ENCODE measurements around the gene HMGN1. TPM values are rescaled to one million over a fixed set of nuclear protein-coding genes. Genes with fewer than 3 reads are reported as not detected.

HMGN1 gene
- polyA plus RNA-seq, 3 donors from 2014 or later, result 191 to 322 (median 247) TPM

- DNase-seq, result no peak
- Mint-ChIP-seq H3K36me3 (no peaks in the 10 kb centered on the region), H3K4me3 (no peak overlapping the region), H3K9me3 (no peaks in the 10 kb centered on the region), H3K4me1 (no peaks in the 10 kb centered on the region), H3K27ac (no peak overlapping the region), H3K27me3 (ENCODE audit: low read depth in 3 of 3) (peaks cover 3 to 13% (median 6%) of the 10 kb centered on the region in 3 donors)
These were observed 10.5 kb upstream of the HMGN1 start for GRCh38 chr21:39359382-39359781.

- peaks cover 9 to 20% (median 13%) of the 10 kb centered on the region in 3 donors for H3K27me3 Mint-ChIP-seq (ENCODE audit: low read depth in 3 of 3)
- no peaks in the 10 kb centered on the region for H3K9me3 Mint-ChIP-seq
- H3K4me1 Mint-ChIP-seq, result peaks cover 9 to 11% of the 10 kb centered on the region in 2 donors
- no peak for DNase-seq
- no peak overlapping the region for H3K27ac Mint-ChIP-seq
- H3K36me3 Mint-ChIP-seq, result no peaks in the 10 kb centered on the region
- H3K4me3 Mint-ChIP-seq, result no peak overlapping the region
These were observed 4.4 kb upstream of the HMGN1 start for GRCh38 chr21:39353295-39353694.

GRCh38 chr21:39350094-39351005, 1.5 kb upstream of the HMGN1 start:
- no peak for DNase-seq
- peak overlapping the region; percentile 93 to 96 (median 95) for H3K4me3 Mint-ChIP-seq
- H3K27me3 Mint-ChIP-seq (ENCODE audit: low read depth in 3 of 3), result peaks cover 9 to 27% (median 15%) of the 10 kb centered on the region in 3 donors
- peaks cover 4% of the 10 kb centered on the region in 3 donors for H3K36me3 Mint-ChIP-seq
- peaks cover 31 to 41% of the 10 kb centered on the region in 2 donors for H3K4me1 Mint-ChIP-seq
- H3K9me3 Mint-ChIP-seq, result no peaks in the 10 kb centered on the region
- H3K27ac Mint-ChIP-seq, result peak overlapping the region; percentile 81 to 97 (median 96)

GRCh38 chr21:39349211-39350093, 564 bp upstream of the HMGN1 start:
- peak; percentile 95 to 96 (median 95) for DNase-seq
- H3K9me3 Mint-ChIP-seq, result no peaks in the 10 kb centered on the region
- H3K27me3 Mint-ChIP-seq (ENCODE audit: low read depth in 3 of 3), result peaks cover 9 to 30% (median 13%) of the 10 kb centered on the region in 3 donors
- H3K36me3 Mint-ChIP-seq, result peaks cover 7 to 9% (median 8%) of the 10 kb centered on the region in 3 donors
- peak overlapping the region; percentile 93 to 96 (median 95) for H3K4me3 Mint-ChIP-seq
- peaks cover 35 to 50% of the 10 kb centered on the region in 2 donors for H3K4me1 Mint-ChIP-seq
- H3K27ac Mint-ChIP-seq, result peak overlapping the region; percentile 93 to 97 (median 96)

- peaks cover 37 to 51% of the 10 kb centered on the region in 2 donors for H3K4me1 Mint-ChIP-seq
- H3K27ac Mint-ChIP-seq, result peak overlapping the region; percentile 87 to 95 (median 92)
- no peak for DNase-seq
- H3K27me3 Mint-ChIP-seq (ENCODE audit: low read depth in 3 of 3), result peaks cover 7 to 30% (median 13%) of the 10 kb centered on the region in 3 donors
- peak overlapping the region; percentile 90 to 92 (median 92) for H3K4me3 Mint-ChIP-seq
- no peaks in the 10 kb centered on the region for H3K9me3 Mint-ChIP-seq
- H3K36me3 Mint-ChIP-seq, result peaks cover 8 to 18% (median 13%) of the 10 kb centered on the region in 3 donors
These were observed 891 bp downstream of the HMGN1 start for GRCh38 chr21:39348040-39348354.

GRCh38 chr21:39347537-39347936, 1.4 kb downstream of the HMGN1 start:
- peaks cover 7 to 30% (median 13%) of the 10 kb centered on the region in 3 donors for H3K27me3 Mint-ChIP-seq (ENCODE audit: low read depth in 3 of 3)
- no peaks in the 10 kb centered on the region for H3K9me3 Mint-ChIP-seq
- peak overlapping the region; percentile 87 to 95 (median 92) for H3K27ac Mint-ChIP-seq
- H3K4me1 Mint-ChIP-seq, result peaks cover 37 to 51% of the 10 kb centered on the region in 2 donors
- peaks cover 8 to 19% (median 13%) of the 10 kb centered on the region in 3 donors for H3K36me3 Mint-ChIP-seq
- peak overlapping the region; percentile 90 to 92 (median 92) for H3K4me3 Mint-ChIP-seq
- no peak for DNase-seq

GRCh38 chr21:39346671-39347331, 2.1 kb downstream of the HMGN1 start:
- no peak for DNase-seq
- H3K9me3 Mint-ChIP-seq, result no peaks in the 10 kb centered on the region
- H3K4me3 Mint-ChIP-seq, result peak overlapping the region; percentile 33 to 69 (median 63)
- H3K36me3 Mint-ChIP-seq, result peaks cover 8 to 21% (median 13%) of the 10 kb centered on the region in 3 donors
- H3K27me3 Mint-ChIP-seq (ENCODE audit: low read depth in 3 of 3), result peaks cover 7 to 26% (median 13%) of the 10 kb centered on the region in 3 donors
- peaks cover 37 to 51% of the 10 kb centered on the region in 2 donors for H3K4me1 Mint-ChIP-seq
- H3K27ac Mint-ChIP-seq, result peak overlapping the region; percentile 28 to 87 (median 50)

- H3K27me3 Mint-ChIP-seq (ENCODE audit: low read depth in 3 of 3), result peaks cover 7 to 25% (median 12%) of the 10 kb centered on the region in 3 donors
- H3K4me3 Mint-ChIP-seq, result peak overlapping the region in 3 of 5 donors; percentile 33 to 69 (median 68)
- no peaks in the 10 kb centered on the region for H3K9me3 Mint-ChIP-seq
- H3K4me1 Mint-ChIP-seq, result peaks cover 37 to 51% of the 10 kb centered on the region in 2 donors
- H3K27ac Mint-ChIP-seq, result peak overlapping the region in 3 of 6 donors; percentile 7 to 28 (median 20)
- H3K36me3 Mint-ChIP-seq, result peaks cover 8 to 23% (median 13%) of the 10 kb centered on the region in 3 donors
- no peak for DNase-seq
These were observed 2.7 kb downstream of the HMGN1 start for GRCh38 chr21:39346206-39346605.

GRCh38 chr21:39345440-39345839, 3.4 kb downstream of the HMGN1 start:
- H3K4me3 Mint-ChIP-seq, result no peak overlapping the region
- H3K27me3 Mint-ChIP-seq (ENCODE audit: low read depth in 3 of 3), result peaks cover 7 to 25% (median 11%) of the 10 kb centered on the region in 3 donors
- H3K27ac Mint-ChIP-seq, result peak overlapping the region in 2 of 6 donors; percentile 17 to 29
- no peaks in the 10 kb centered on the region for H3K9me3 Mint-ChIP-seq
- DNase-seq, result no peak
- peaks cover 37 to 51% of the 10 kb centered on the region in 2 donors for H3K4me1 Mint-ChIP-seq
- H3K36me3 Mint-ChIP-seq, result peaks cover 8 to 28% (median 13%) of the 10 kb centered on the region in 3 donors

- no peak for DNase-seq
- no peak overlapping the region for H3K4me3 Mint-ChIP-seq
- H3K36me3 Mint-ChIP-seq, result peaks cover 8 to 28% (median 13%) of the 10 kb centered on the region in 3 donors
- H3K4me1 Mint-ChIP-seq, result peaks cover 33 to 45% of the 10 kb centered on the region in 2 donors
- no peaks in the 10 kb centered on the region for H3K9me3 Mint-ChIP-seq
- H3K27me3 Mint-ChIP-seq (ENCODE audit: low read depth in 3 of 3), result peaks cover 6 to 23% (median 11%) of the 10 kb centered on the region in 3 donors
- H3K27ac Mint-ChIP-seq, result peak overlapping the region in 3 of 6 donors; percentile 6 to 50 (median 17)
These were observed 4.0 kb downstream of the HMGN1 start for GRCh38 chr21:39344848-39345247.

- no peak for DNase-seq
- H3K36me3 Mint-ChIP-seq, result peaks cover 8 to 28% (median 9%) of the 10 kb centered on the region in 3 donors
- no peak overlapping the region for H3K27ac Mint-ChIP-seq
- H3K4me3 Mint-ChIP-seq, result no peak overlapping the region
- peaks cover 13 to 20% of the 10 kb centered on the region in 2 donors for H3K4me1 Mint-ChIP-seq
- peaks cover 0 to 5% (median 0%) of the 10 kb centered on the region in 3 donors for H3K27me3 Mint-ChIP-seq (ENCODE audit: low read depth in 3 of 3)
- H3K9me3 Mint-ChIP-seq, result no peaks in the 10 kb centered on the region
These were observed 7.5 kb downstream of the HMGN1 start for GRCh38 chr21:39341249-39341923.

GRCh38 chr21:39340687-39341086, 8.2 kb downstream of the HMGN1 start:
- peaks cover 8 to 28% (median 9%) of the 10 kb centered on the region in 3 donors for H3K36me3 Mint-ChIP-seq
- peak overlapping the region in 2 of 6 donors; percentile 56 to 62 for H3K27ac Mint-ChIP-seq
- no peak overlapping the region for H3K4me3 Mint-ChIP-seq
- H3K27me3 Mint-ChIP-seq (ENCODE audit: low read depth in 3 of 3), result peaks cover 0 to 5% (median 0%) of the 10 kb centered on the region in 3 donors
- DNase-seq, result no peak
- H3K9me3 Mint-ChIP-seq, result no peaks in the 10 kb centered on the region
- H3K4me1 Mint-ChIP-seq, result peaks cover 9 to 13% of the 10 kb centered on the region in 2 donors
